Breast epithelium (tissue), 3 donors: ENCODE results near the gene ERGIC2.

ENCODE experiments used
- CTCF ChIP-seq, 3 donors: fragments of 450-650 bp; IDR thresholded peaks; one replicate each; pipeline ENCODE4 v1.5.1; 2016 to 2017; ENCODE audit warnings: antibody characterized with exemption in 3 of 3, mild to moderate bottlenecking in 3 of 3, moderate library complexity in 3 of 3
- POLR2A ChIP-seq: fragments of 450-650 bp; IDR thresholded peaks from one replicate; pipeline ENCODE4 v1.6.1; 2016; ENCODE audit warnings: antibody characterized with exemption, mild to moderate bottlenecking, moderate library complexity
- POLR2AphosphoS5 ChIP-seq, 3 donors: sonication (generic); formaldehyde crosslinking; IDR thresholded peaks; one replicate each; pipeline ENCODE4 v1.6.1; 2017; ENCODE audit warnings: antibody characterized with exemption in 3 of 3

GRCh38 chr12:29310899-29311298 lies 70.1 kb downstream of the ERGIC2 start:
- TF ChIP-seq CTCF (IDR thresholded peaks at IDR 0.05) (no peak), POLR2A (no peak), POLR2AphosphoS5 (IDR thresholded peaks at IDR 0.05) (no peak)
